ENCODE measurements around the gene OLFML2B. TPM values are rescaled to one million over a fixed set of nuclear protein-coding genes. Genes with fewer than 3 reads are reported as not detected.

OLFML2B gene
- total and polyA plus RNA-seq, 12 donors = 0.73 to 23.4 (median 1.5) TPM

DNA sequence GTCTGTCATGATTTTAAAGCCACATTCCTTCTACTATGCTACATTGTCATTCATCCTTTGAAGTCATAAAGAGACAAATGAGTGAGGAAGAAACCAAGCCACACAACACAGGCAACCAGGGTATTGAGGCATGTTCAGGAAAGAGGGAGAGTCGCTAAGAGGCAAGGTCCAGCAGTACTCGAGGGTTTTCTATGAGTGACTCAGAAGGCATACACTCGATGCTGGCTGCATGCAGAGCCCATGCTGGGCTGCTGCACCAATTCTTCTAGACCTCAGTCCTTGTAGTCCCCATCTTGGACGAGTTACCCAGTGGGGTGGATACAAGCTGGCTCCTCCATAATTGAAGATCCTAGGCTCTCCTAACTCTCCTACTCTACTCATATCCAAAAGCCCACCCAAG lies 57.6 kb downstream of the OLFML2B start:
- peaks cover 0 to 13% (median 0%) of the 10 kb centered on the region in 9 donors for H3K36me3 ChIP-seq
- intact Hi-C loops (cut with DNase I) = no loop called here
- TF ChIP-seq, protein P1, sequence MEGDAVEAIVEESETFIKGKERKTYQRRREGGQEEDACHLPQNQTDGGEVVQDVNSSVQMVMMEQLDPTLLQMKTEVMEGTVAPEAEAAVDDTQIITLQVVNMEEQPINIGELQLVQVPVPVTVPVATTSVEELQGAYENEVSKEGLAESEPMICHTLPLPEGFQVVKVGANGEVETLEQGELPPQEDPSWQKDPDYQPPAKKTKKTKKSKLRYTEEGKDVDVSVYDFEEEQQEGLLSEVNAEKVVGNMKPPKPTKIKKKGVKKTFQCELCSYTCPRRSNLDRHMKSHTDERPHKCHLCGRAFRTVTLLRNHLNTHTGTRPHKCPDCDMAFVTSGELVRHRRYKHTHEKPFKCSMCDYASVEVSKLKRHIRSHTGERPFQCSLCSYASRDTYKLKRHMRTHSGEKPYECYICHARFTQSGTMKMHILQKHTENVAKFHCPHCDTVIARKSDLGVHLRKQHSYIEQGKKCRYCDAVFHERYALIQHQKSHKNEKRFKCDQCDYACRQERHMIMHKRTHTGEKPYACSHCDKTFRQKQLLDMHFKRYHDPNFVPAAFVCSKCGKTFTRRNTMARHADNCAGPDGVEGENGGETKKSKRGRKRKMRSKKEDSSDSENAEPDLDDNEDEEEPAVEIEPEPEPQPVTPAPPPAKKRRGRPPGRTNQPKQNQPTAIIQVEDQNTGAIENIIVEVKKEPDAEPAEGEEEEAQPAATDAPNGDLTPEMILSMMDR (IDR thresholded peaks at IDR 0.05) = no peak
- H3K9me3 ChIP-seq = no peaks in the 10 kb centered on the region
- no peaks in the 10 kb centered on the region for H3K27me3 ChIP-seq
- no peak for DNase-seq
- no peak for ATAC-seq
- 92 to 93% methylated on average over 4 of the region's 4 CpGs for WGBS, 2 donors
- peaks cover 0 to 21% (median 4%) of the 10 kb centered on the region in 9 donors for H3K4me1 ChIP-seq
- no peak overlapping the region for H3K27ac ChIP-seq
- H3K4me3 ChIP-seq = no peak overlapping the region

DNA sequence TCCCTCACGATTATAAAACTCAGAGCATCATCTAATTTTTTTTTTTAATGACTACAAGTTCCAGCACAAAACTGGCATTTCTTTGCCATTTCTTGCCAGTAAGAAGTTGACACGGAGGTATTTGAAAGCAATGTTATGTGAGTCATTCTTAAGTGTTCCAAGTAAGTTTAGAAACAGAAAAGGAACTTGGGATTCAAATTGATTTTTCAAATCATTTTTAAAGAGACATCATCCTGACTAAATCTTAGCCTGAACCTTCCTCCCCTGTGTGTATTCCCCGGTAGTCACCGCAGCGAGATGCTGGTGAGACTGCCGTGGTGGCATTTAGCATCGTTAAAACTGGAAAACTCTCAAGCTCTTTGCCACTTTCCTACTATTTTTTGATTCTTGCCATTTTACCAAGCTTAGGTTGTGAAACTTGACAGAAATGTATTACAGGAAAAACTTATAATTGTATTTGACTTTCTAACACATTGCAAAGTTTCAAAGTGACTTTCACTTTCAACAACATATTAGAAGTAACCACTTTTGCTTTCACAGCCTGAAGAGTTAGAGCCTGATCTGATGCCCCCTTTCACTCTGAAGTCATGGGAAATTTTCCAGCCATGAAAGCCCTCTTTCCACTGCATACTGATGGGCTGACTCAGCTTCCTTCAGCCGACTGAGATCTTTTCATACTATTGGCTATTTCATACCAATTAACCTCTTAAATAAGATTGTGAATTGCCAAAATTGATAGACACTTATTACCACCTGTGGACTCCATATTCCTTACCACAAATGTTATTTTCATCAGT lies 61.4 kb downstream of the OLFML2B start:
- 55 to 63% methylated on average over 8 of the region's 8 CpGs for WGBS, 2 donors
- peak in 7 of 8 donors; percentile 42 to 82 (median 75) for ATAC-seq
- Histone ChIP-seq H3K4me1 (peaks cover 0 to 28% (median 4%) of the 10 kb centered on the region in 9 donors), H3K9me3 (no peaks in the 10 kb centered on the region), H3K27me3 (no peaks in the 10 kb centered on the region), H3K4me3 (peak overlapping the region in 7 of 10 donors; percentile 4 to 39 (median 32)), H3K36me3 (peaks cover 0 to 32% (median 10%) of the 10 kb centered on the region in 9 donors), H3K27ac (peak overlapping the region in 8 of 10 donors; percentile 13 to 87 (median 53))
- TF ChIP-seq, protein P1 (IDR thresholded peaks at IDR 0.05) = no peak
- DNase-seq = no peak
- intact Hi-C loops (cut with DNase I) = no loop called here

DNA sequence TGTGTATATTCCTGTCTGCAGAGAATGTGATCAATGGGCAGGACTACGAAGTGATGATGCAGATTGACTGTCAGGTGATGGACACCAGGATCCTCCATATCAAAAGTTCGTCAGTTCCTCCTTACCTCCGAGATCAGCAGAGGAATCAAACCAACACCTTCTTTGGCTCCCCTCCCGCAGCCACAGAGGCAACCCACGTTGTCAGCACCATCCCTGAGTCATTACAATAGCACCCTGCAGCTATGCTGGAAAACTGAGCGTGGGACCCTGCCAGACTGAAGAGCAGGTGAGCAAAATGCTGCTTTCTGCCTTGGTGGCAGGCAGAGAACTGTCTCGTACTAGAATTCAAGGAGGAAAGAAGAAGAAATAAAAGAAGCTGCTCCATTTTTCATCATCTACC lies 65.2 kb downstream of the OLFML2B start:
- intact Hi-C loops (cut with DNase I) = no loop called here
- TF ChIP-seq, protein P1 (IDR thresholded peaks at IDR 0.05) = no peak
- H3K27me3 ChIP-seq = no peaks in the 10 kb centered on the region
- ATAC-seq = no peak
- no peak overlapping the region for H3K27ac ChIP-seq
- DNase-seq = no peak
- H3K4me3 ChIP-seq = no peak overlapping the region
- WGBS, 2 donors = 73 to 83% methylated on average over 7 of the region's 7 CpGs
- H3K36me3 ChIP-seq = peaks cover 0 to 27% (median 10%) of the 10 kb centered on the region in 9 donors
- H3K4me1 ChIP-seq = peaks cover 0 to 52% (median 12%) of the 10 kb centered on the region in 9 donors
- no peaks in the 10 kb centered on the region for H3K9me3 ChIP-seq

DNA sequence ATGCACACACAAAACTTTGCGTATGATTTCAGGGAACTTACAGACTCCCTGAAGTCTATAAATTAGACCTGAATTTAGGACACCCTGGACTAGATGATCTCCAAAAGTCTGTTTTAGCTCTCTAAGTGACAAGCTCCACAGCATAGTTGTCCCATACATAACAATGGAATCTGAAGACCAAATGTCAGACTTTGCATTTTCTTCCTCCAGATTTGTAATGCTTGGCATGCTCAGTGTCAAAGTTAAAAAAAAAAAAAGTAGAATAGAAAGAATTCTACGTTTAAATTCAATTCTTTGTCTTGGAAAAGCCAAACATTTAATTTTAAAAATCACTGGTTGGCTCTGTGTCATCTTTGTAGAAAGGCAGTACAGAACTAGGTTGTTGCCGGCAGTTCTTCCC lies 66.7 kb downstream of the OLFML2B start:
- ATAC-seq (no peak), DNase-seq (no peak)
- Histone ChIP-seq H3K4me3 (no peak overlapping the region), H3K9me3 (no peaks in the 10 kb centered on the region), H3K4me1 (peaks cover 0 to 54% (median 12%) of the 10 kb centered on the region in 9 donors), H3K27me3 (no peaks in the 10 kb centered on the region), H3K27ac (no peak overlapping the region), H3K36me3 (peaks cover 0 to 27% (median 10%) of the 10 kb centered on the region in 9 donors)
- WGBS, 2 donors = 86 to 88% methylated on average over 3 of the region's 3 CpGs
- intact Hi-C loops (cut with DNase I) = no loop called here
- TF ChIP-seq, protein P1 (IDR thresholded peaks at IDR 0.05) = no peak

Measured in heart right ventricle (tissue), 16 donors.